Glomerular visceral epithelial cell (primary cell): ENCODE measurements around the gene LDLRAD3.
A peak's percentile ranks its signal among the peaks of the same experiment; 100 is the strongest.

Experiments
- DNase-seq: peaks from one replicate; pipeline ENCODE4 v3.0.0-alpha.2; 2016; ENCODE audit errors: extremely low spot score

Gene LDLRAD3

GRCh38 chr11:35955636-35956035, 11.8 kb downstream of the LDLRAD3 start:
- no peak for DNase-seq

- no peak for DNase-seq
Observed at GRCh38 chr11:35962369-35963138, 18.7 kb downstream of the LDLRAD3 start.

GRCh38 chr11:35963911-35964310, 20.0 kb downstream of the LDLRAD3 start:
- no peak for DNase-seq

- DNase-seq, result no peak
Observed at GRCh38 chr11:35964841-35965240, 21.0 kb downstream of the LDLRAD3 start.

GRCh38 chr11:35967042-35967441, 23.2 kb downstream of the LDLRAD3 start:
- no peak for DNase-seq

- DNase-seq, result no peak
Observed at GRCh38 chr11:35968386-35969088, 24.7 kb downstream of the LDLRAD3 start.

- DNase-seq, result no peak
Observed at GRCh38 chr11:35969089-35970042, 25.5 kb downstream of the LDLRAD3 start.

GRCh38 chr11:35970445-35970844, 26.6 kb downstream of the LDLRAD3 start:
- DNase-seq, result no peak

GRCh38 chr11:35971841-35972422, 28.1 kb downstream of the LDLRAD3 start:
- no peak for DNase-seq

- no peak for DNase-seq
Observed at GRCh38 chr11:35974882-35975589, 31.2 kb downstream of the LDLRAD3 start.

GRCh38 chr11:35976434-35976833, 32.6 kb downstream of the LDLRAD3 start:
- no peak for DNase-seq

- no peak for DNase-seq
Observed at GRCh38 chr11:35978183-35978582, 34.3 kb downstream of the LDLRAD3 start.

- DNase-seq, result no peak
Observed at GRCh38 chr11:35978891-35979290, 35.0 kb downstream of the LDLRAD3 start.

GRCh38 chr11:35980686-35981390, 37.0 kb downstream of the LDLRAD3 start:
- no peak for DNase-seq

- DNase-seq, result no peak
Observed at GRCh38 chr11:35981581-35981980, 37.7 kb downstream of the LDLRAD3 start.

- no peak for DNase-seq
Observed at GRCh38 chr11:35982061-35982460, 38.2 kb downstream of the LDLRAD3 start.

GRCh38 chr11:35983981-35984380, 40.1 kb downstream of the LDLRAD3 start:
- no peak for DNase-seq

GRCh38 chr11:35986947-35987346, 43.1 kb downstream of the LDLRAD3 start:
- DNase-seq, result no peak

- peak; percentile 9 for DNase-seq
Observed at GRCh38 chr11:35990170-35990569, 46.3 kb downstream of the LDLRAD3 start.

- no peak for DNase-seq
Observed at GRCh38 chr11:35990816-35991215, 47.0 kb downstream of the LDLRAD3 start.
